ENCODE measurements around the gene CREB3L2. TPM values are rescaled to one million over a fixed set of nuclear protein-coding genes. Genes with fewer than 3 reads are reported as not detected.

Gene CREB3L2
- total RNA-seq, 4 donors from 2014 or later = 16.4 to 37.0 (median 19.9) TPM

DNA sequence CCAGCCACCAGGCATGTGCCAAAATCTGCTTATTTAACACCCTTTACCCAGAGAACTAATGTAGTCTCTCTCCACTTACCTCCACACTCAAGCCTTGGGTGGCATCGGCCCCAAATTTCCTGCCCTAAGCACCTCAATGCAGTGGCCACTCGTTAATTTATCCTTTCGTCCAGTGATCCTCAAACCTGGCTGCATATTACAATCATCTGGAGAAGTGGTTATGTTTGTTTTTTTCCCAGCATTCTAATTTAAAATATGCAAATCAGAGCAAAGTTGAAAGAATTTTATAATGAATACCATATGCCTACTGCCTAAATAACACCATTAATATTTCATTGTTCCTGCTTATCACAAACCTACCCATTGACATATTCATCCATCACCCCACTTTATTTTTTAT is 25.7 kb downstream of the CREB3L2 start:
- no peaks in the 10 kb centered on the region for H3K36me3 ChIP-seq
- DNase-seq = no peak
- no peaks in the 10 kb centered on the region for H3K27me3 ChIP-seq
- WGBS, 2 donors (ENCODE audit: low coverage in 1 of 2) = 88% methylated on average over 3 of the region's 3 CpGs; no CpG with 5 or more reads in 1 of the 2 donors
- no peak overlapping the region for H3K4me3 ChIP-seq
- in situ Hi-C loops (cut with MboI; ENCODE audit: low pct_ligation_motif_present in 1 of 4, low pct_unique_long_range_greater_than_20kb in 1 of 4, low sequenced_read_pairs in 3 of 4) = no loop called here
- intact Hi-C loops (cut with DNase I; ENCODE audit: low total_unique reads) = no loop called here
- H3K27ac ChIP-seq = peak overlapping the region; percentile 77 to 99 (median 89)
- no peaks in the 10 kb centered on the region for H3K9me3 ChIP-seq
- TF ChIP-seq EP300 (IDR thresholded peaks at IDR 0.05; ENCODE audit: low read depth) (no peak), POLR2AphosphoS5 (IDR thresholded peaks at IDR 0.05) (no peak), CTCF (IDR thresholded peaks at IDR 0.05) (no peak), POLR2A (IDR thresholded peaks at IDR 0.05) (no peak)
- peaks cover 25 to 84% (median 32%) of the 10 kb centered on the region in 4 donors for H3K4me1 ChIP-seq

DNA sequence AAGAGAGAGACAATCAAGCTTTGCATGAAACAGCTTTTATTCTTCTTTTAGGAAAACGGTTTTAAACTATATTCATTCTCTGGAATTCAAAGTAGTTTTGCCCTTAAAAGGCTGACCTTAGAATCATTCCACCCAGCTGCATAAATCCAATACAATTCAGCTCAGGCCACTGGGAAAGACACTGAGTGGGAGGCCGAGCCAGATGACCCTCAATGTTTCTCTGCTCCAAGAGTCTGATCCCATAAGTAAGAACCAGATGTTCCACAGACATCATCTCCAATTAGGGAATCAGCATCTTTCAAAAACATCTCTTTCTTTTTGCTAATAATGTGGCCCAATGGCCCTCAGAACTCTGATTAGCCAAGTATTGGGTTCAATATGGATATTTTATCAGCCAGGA is 26.1 kb downstream of the CREB3L2 start:
- no peaks in the 10 kb centered on the region for H3K27me3 ChIP-seq
- intact Hi-C loops (cut with DNase I; ENCODE audit: low total_unique reads) = no loop called here
- H3K9me3 ChIP-seq = no peaks in the 10 kb centered on the region
- WGBS, 2 donors (ENCODE audit: low coverage in 1 of 2) = 53 to 54% methylated on average over 2 of the region's 2 CpGs
- no peak for DNase-seq
- TF ChIP-seq POLR2AphosphoS5 (IDR thresholded peaks at IDR 0.05) (no peak), POLR2A (IDR thresholded peaks at IDR 0.05) (no peak), CTCF (IDR thresholded peaks at IDR 0.05) (no peak), EP300 (IDR thresholded peaks at IDR 0.05; ENCODE audit: low read depth) (no peak)
- H3K4me3 ChIP-seq = no peak overlapping the region
- H3K27ac ChIP-seq = peak overlapping the region; percentile 77 to 99 (median 89)
- in situ Hi-C loops (cut with MboI; ENCODE audit: low pct_ligation_motif_present in 1 of 4, low pct_unique_long_range_greater_than_20kb in 1 of 4, low sequenced_read_pairs in 3 of 4) = no loop called here
- H3K36me3 ChIP-seq = no peaks in the 10 kb centered on the region
- H3K4me1 ChIP-seq = peaks cover 20 to 84% (median 31%) of the 10 kb centered on the region in 4 donors

DNA sequence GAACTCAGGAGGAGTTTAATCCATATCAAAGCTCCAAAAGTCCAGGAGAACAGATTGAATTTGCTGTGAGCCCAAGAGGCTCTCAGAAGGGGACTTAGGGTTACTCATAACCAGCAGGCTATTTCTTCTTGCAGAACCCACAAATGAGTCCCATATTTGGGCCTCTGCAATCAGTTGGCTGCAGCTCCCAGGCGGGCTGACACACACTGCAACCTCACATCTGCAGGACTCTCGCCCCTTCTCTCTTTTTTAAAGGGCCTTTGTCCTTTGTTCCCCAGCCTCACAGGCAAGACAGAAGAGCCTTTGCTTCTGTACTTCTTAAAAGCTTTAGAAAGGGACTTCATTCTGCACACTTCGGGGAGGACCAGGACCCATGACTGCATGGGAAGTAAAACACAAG is 26.7 kb downstream of the CREB3L2 start:
- in situ Hi-C loops (cut with MboI; ENCODE audit: low pct_ligation_motif_present in 1 of 4, low pct_unique_long_range_greater_than_20kb in 1 of 4, low sequenced_read_pairs in 3 of 4) = no loop called here
- WGBS, 2 donors (ENCODE audit: low coverage in 1 of 2) = 47% methylated on average over 3 of the region's 3 CpGs; no CpG with 5 or more reads in 1 of the 2 donors

DNA sequence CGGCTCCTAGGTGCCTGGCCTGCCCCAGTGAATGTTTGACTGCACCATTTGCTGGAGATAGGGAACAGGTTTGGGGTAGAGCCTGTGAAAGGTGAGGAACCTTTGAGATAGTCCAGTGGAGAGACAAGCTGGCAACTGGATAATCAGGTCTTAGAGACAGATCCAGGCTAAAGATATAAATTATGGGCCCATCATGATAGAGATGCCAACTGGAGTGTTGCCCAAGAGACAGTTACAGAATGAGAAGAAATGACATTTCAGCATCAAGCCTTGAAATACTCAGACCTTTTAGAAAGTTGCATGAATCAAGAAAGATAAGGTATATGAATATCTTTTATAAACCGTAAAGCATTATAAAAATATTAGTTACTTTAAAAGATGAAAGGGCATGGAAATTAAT is 27.1 kb downstream of the CREB3L2 start:
- WGBS, 2 donors (ENCODE audit: low coverage in 1 of 2) = 80 to 100% methylated on average over 2 of the region's 2 CpGs
- Histone ChIP-seq H3K4me3 (no peak overlapping the region), H3K27me3 (no peaks in the 10 kb centered on the region), H3K27ac (peak overlapping the region; percentile 77 to 99 (median 89)), H3K36me3 (no peaks in the 10 kb centered on the region), H3K9me3 (no peaks in the 10 kb centered on the region), H3K4me1 (peaks cover 14 to 85% (median 34%) of the 10 kb centered on the region in 4 donors)
- DNase-seq = no peak
- intact Hi-C loops (cut with DNase I; ENCODE audit: low total_unique reads) = no loop called here
- TF ChIP-seq POLR2AphosphoS5 (IDR thresholded peaks at IDR 0.05) (no peak), EP300 (IDR thresholded peaks at IDR 0.05; ENCODE audit: low read depth) (no peak), POLR2A (IDR thresholded peaks at IDR 0.05) (no peak), CTCF (IDR thresholded peaks at IDR 0.05) (no peak)
- in situ Hi-C loops (cut with MboI; ENCODE audit: low pct_ligation_motif_present in 1 of 4, low pct_unique_long_range_greater_than_20kb in 1 of 4, low sequenced_read_pairs in 3 of 4) = no loop called here

More for the DNA sequence above, 26.7 kb downstream of the CREB3L2 start:
- Histone ChIP-seq H3K9me3 (no peaks in the 10 kb centered on the region), H3K27me3 (no peaks in the 10 kb centered on the region), H3K27ac (peak overlapping the region; percentile 77 to 99 (median 89)), H3K36me3 (no peaks in the 10 kb centered on the region), H3K4me3 (no peak overlapping the region), H3K4me1 (peaks cover 15 to 84% (median 32%) of the 10 kb centered on the region in 4 donors)
- intact Hi-C loops (cut with DNase I; ENCODE audit: low total_unique reads) = no loop called here
- no peak for DNase-seq
- TF ChIP-seq CTCF (IDR thresholded peaks at IDR 0.05) (no peak), EP300 (IDR thresholded peaks at IDR 0.05; ENCODE audit: low read depth) (no peak)
